Spinal cord (tissue), 10 donors: ENCODE results near the gene OSBPL7. TPM values are rescaled to one million over a fixed set of nuclear protein-coding genes. Genes with fewer than 3 reads are reported as not detected.

ENCODE experiments used
- DNase-seq, 6 donors: peaks; one replicate each; pipeline versions ENCODE4 v3.0.0 to v3.0.0-alpha.2; 2013 to 2015; ENCODE audit warnings: low spot score in 6 of 6, low read depth in 4 of 6
- H3K27ac ChIP-seq: one replicate; pipeline ENCODE4 v1.5.1; 2013; ENCODE audit warnings: low read depth, low read length, control low read depth
- H3K27me3 ChIP-seq: one replicate; pipeline ENCODE4 v1.6.1; 2013; ENCODE audit warnings: low read length; ENCODE audit not compliant: control insufficient read depth, insufficient read depth
- H3K36me3 ChIP-seq: one replicate; pipeline ENCODE4 v1.6.1; 2013; ENCODE audit warnings: low read length; ENCODE audit not compliant: control insufficient read depth, insufficient read depth
- H3K4me1 ChIP-seq: one replicate; pipeline ENCODE4 v1.6.1; 2013; ENCODE audit warnings: low read length; ENCODE audit not compliant: control insufficient read depth, insufficient read depth
- H3K4me3 ChIP-seq: one replicate; pipeline ENCODE4 v1.5.1; 2013; ENCODE audit warnings: low read depth, low read length, control low read depth
- H3K9me3 ChIP-seq: one replicate; pipeline ENCODE4 v1.6.1; 2013; ENCODE audit warnings: low read length; ENCODE audit not compliant: control insufficient read depth, insufficient read depth
- WGBS: methylation state at CpG from one replicate; pipeline ENCODE4 v1.1.5; 2013; ENCODE audit warnings: missing lambda C conversion rate; ENCODE audit not compliant: insufficient coverage; 5-methylcytosine and 5-hydroxymethylcytosine counted together
- polyA plus RNA-seq, 2 donors: library from polyadenylated mRNA; unstranded; fragments of 120-200 nt; gene quantifications; one replicate each; pipeline ENCODE4 v1.2.1, GENCODE V29; 2013; ENCODE audit not compliant: insufficient read length in 2 of 2
- total RNA-seq, 2 donors: library from RNA; depleted of rRNA in 1 of 2; stranded (reverse); fragments of 120-200 nt in 1 of 2; fragments of >200 nt in 1 of 2; gene quantifications; one replicate each; pipeline versions ENCODE4 v1.2.3 to v1.2.4, GENCODE V29; 2013 to 2014
- donor health status: healthy.

Gene OSBPL7
- total and polyA plus RNA-seq, 4 donors: 7.1 to 25.6 (median 17.8) TPM

GRCh38 chr17:47848198-47848513 is 26.6 kb upstream of the OSBPL7 start:
- H3K4me1 ChIP-seq: peaks cover 40% of the 10 kb centered on the region
- H3K4me3 ChIP-seq: no peak overlapping the region
- peaks cover 80% of the 10 kb centered on the region for H3K27me3 ChIP-seq

GRCh38 chr17:47847341-47848197 is 26.0 kb upstream of the OSBPL7 start:
- peak in 1 of 6 donors; percentile 34 for DNase-seq
- no peak overlapping the region for H3K4me3 ChIP-seq
- H3K27ac ChIP-seq: no peak overlapping the region
- no peaks in the 10 kb centered on the region for H3K9me3 ChIP-seq
- 9% methylated on average over 71 of the region's 71 CpGs for WGBS
- H3K27me3 ChIP-seq: peaks cover 74% of the 10 kb centered on the region
- H3K36me3 ChIP-seq: peaks cover 3% of the 10 kb centered on the region
- H3K4me1 ChIP-seq: peaks cover 42% of the 10 kb centered on the region

More at GRCh38 chr17:47848198-47848513, 26.6 kb upstream of the OSBPL7 start:
- H3K36me3 ChIP-seq: peaks cover 3% of the 10 kb centered on the region
- H3K27ac ChIP-seq: no peak overlapping the region
- no peaks in the 10 kb centered on the region for H3K9me3 ChIP-seq
- WGBS: 9% methylated on average over 20 of the region's 23 CpGs
- no peak for DNase-seq

GRCh38 chr17:47846716-47847340 is 25.2 kb upstream of the OSBPL7 start:
- Histone ChIP-seq H3K4me1 (peaks cover 38% of the 10 kb centered on the region), H3K4me3 (no peak overlapping the region), H3K27me3 (peaks cover 66% of the 10 kb centered on the region), H3K36me3 (peaks cover 3% of the 10 kb centered on the region), H3K9me3 (no peaks in the 10 kb centered on the region), H3K27ac (no peak overlapping the region)
- peak in 1 of 6 donors; percentile 30 for DNase-seq
- WGBS: 3% methylated on average over 29 of the region's 31 CpGs

GRCh38 chr17:47845716-47846075 is 24.1 kb upstream of the OSBPL7 start:
- Histone ChIP-seq H3K27ac (no peak overlapping the region), H3K27me3 (peaks cover 56% of the 10 kb centered on the region), H3K36me3 (peaks cover 3% of the 10 kb centered on the region), H3K4me1 (peaks cover 38% of the 10 kb centered on the region), H3K4me3 (no peak overlapping the region), H3K9me3 (no peaks in the 10 kb centered on the region)
- DNase-seq: no peak
- WGBS: no CpG with 5 or more reads among the region's 3 CpGs

- 40% methylated on average over 1 of the region's 4 CpGs for WGBS
- DNase-seq: peak in 1 of 6 donors; percentile 23
- Histone ChIP-seq H3K9me3 (no peaks in the 10 kb centered on the region), H3K36me3 (peaks cover 3% of the 10 kb centered on the region), H3K4me1 (peaks cover 42% of the 10 kb centered on the region), H3K27me3 (peaks cover 49% of the 10 kb centered on the region), H3K4me3 (no peak overlapping the region), H3K27ac (no peak overlapping the region)
These were observed 23.5 kb upstream of the OSBPL7 start for GRCh38 chr17:47844814-47845715.

- Histone ChIP-seq H3K4me1 (peaks cover 50% of the 10 kb centered on the region), H3K9me3 (no peaks in the 10 kb centered on the region), H3K36me3 (peaks cover 6% of the 10 kb centered on the region), H3K27me3 (peaks cover 41% of the 10 kb centered on the region), H3K4me3 (no peak overlapping the region), H3K27ac (no peak overlapping the region)
- DNase-seq: no peak
- no CpG with 5 or more reads among the region's 5 CpGs for WGBS
These were observed 22.6 kb upstream of the OSBPL7 start for GRCh38 chr17:47844227-47844626.

- Histone ChIP-seq H3K4me1 (peaks cover 57% of the 10 kb centered on the region), H3K27ac (no peak overlapping the region)
These were observed 21.8 kb upstream of the OSBPL7 start for GRCh38 chr17:47843391-47843730.

GRCh38 chr17:47841488-47842291 is 20.1 kb upstream of the OSBPL7 start:
- Histone ChIP-seq H3K27me3 (peaks cover 15% of the 10 kb centered on the region), H3K36me3 (peaks cover 27% of the 10 kb centered on the region), H3K27ac (peak overlapping the region; percentile 76), H3K4me3 (peak overlapping the region; percentile 90), H3K9me3 (no peaks in the 10 kb centered on the region), H3K4me1 (peaks cover 50% of the 10 kb centered on the region)
- DNase-seq: no peak
- 47% methylated on average over 7 of the region's 16 CpGs for WGBS

More at GRCh38 chr17:47843391-47843730, 21.8 kb upstream of the OSBPL7 start:
- H3K4me3 ChIP-seq: no peak overlapping the region
- no peak for DNase-seq
- WGBS: 18% methylated on average over 3 of the region's 6 CpGs
- H3K9me3 ChIP-seq: no peaks in the 10 kb centered on the region
- peaks cover 32% of the 10 kb centered on the region for H3K27me3 ChIP-seq
- peaks cover 13% of the 10 kb centered on the region for H3K36me3 ChIP-seq
